Trophoblast cell (in vitro differentiated cells and primary cell): ENCODE measurements around the gene DTD1.

ENCODE experiments used
- DNase-seq, 2 donors: peaks; one replicate each; pipeline ENCODE4 v3.0.0-alpha.2; 2016
- H2AFZ ChIP-seq: 2 replicates; pipeline ENCODE4 v1.6.1; 2013; ENCODE audit warnings: low read length, moderate library complexity, mild to moderate bottlenecking; ENCODE audit not compliant: insufficient read depth, poor library complexity
- H2AK5ac ChIP-seq: 2 replicates; pipeline ENCODE4 v1.6.1; 2013; ENCODE audit warnings: mild to moderate bottlenecking, low read length
- H2BK120ac ChIP-seq: 2 replicates; pipeline ENCODE4 v1.6.1; 2013; ENCODE audit warnings: low read length, mild to moderate bottlenecking, moderate library complexity; ENCODE audit not compliant: insufficient read depth, poor library complexity
- H2BK12ac ChIP-seq: 2 replicates; pipeline ENCODE4 v1.6.1; 2013; ENCODE audit warnings: mild to moderate bottlenecking, low read length, moderate library complexity
- H2BK5ac ChIP-seq: 2 replicates; pipeline ENCODE4 v1.6.1; 2013; ENCODE audit warnings: low read length, low read depth, moderate library complexity, mild to moderate bottlenecking; ENCODE audit not compliant: poor library complexity
- H3K14ac ChIP-seq: 2 replicates; pipeline ENCODE4 v1.6.1; 2013; ENCODE audit warnings: mild to moderate bottlenecking, low read length
- H3K18ac ChIP-seq: 2 replicates; pipeline ENCODE4 v1.6.1; 2013; ENCODE audit warnings: mild to moderate bottlenecking, low read length
- H3K23ac ChIP-seq: 2 replicates; pipeline ENCODE4 v1.6.1; 2013; ENCODE audit warnings: low read length
- H3K27ac ChIP-seq: 2 replicates; pipeline ENCODE4 v1.5.1; 2013; ENCODE audit warnings: low read depth, mild to moderate bottlenecking, inconsistent platforms, low read length, moderate library complexity
- H3K27me3 ChIP-seq: 2 replicates; pipeline ENCODE4 v1.6.1; 2013; ENCODE audit warnings: inconsistent platforms, mild to moderate bottlenecking, low read length, moderate library complexity; ENCODE audit not compliant: insufficient read depth
- H3K36me3 ChIP-seq, 2 experiments: 1 replicate in 1 of 2; 2 replicates in 1 of 2; pipeline ENCODE4 v1.6.1; 2013; ENCODE audit warnings: low read length in 2 of 2, mild to moderate bottlenecking in 2 of 2, moderate library complexity in 1 of 2; ENCODE audit not compliant: insufficient read depth in 2 of 2, control insufficient read depth in 1 of 2
- H3K4ac ChIP-seq: 2 replicates; pipeline ENCODE4 v1.6.1; 2013; ENCODE audit warnings: low read depth, mild to moderate bottlenecking, low read length, moderate library complexity
- H3K4me1 ChIP-seq, 2 experiments: 1 replicate in 1 of 2; 2 replicates in 1 of 2; pipeline ENCODE4 v1.6.1; 2013; ENCODE audit warnings: low read length in 2 of 2, mild to moderate bottlenecking in 2 of 2, moderate library complexity in 1 of 2; ENCODE audit not compliant: insufficient read depth in 2 of 2, control insufficient read depth in 1 of 2
- H3K4me2 ChIP-seq: 2 replicates; pipeline ENCODE4 v1.6.1; 2013; ENCODE audit warnings: inconsistent platforms, mild to moderate bottlenecking, low read length, moderate library complexity
- H3K4me3 ChIP-seq: 2 replicates; pipeline ENCODE4 v1.5.1; 2013; ENCODE audit warnings: mild to moderate bottlenecking, low read depth, low read length, inconsistent platforms
- H3K79me1 ChIP-seq: one replicate; pipeline ENCODE4 v1.6.1; 2013; ENCODE audit warnings: low read length
- H3K79me2 ChIP-seq: 2 replicates; pipeline ENCODE4 v1.6.1; 2013; ENCODE audit warnings: low read length, mild to moderate bottlenecking; ENCODE audit not compliant: control insufficient read depth, insufficient read depth, poor library complexity
- H3K9ac ChIP-seq: 2 replicates; pipeline ENCODE4 v1.6.1; 2013; ENCODE audit warnings: mild to moderate bottlenecking, low read length
- H3K9me3 ChIP-seq: 2 replicates; pipeline ENCODE4 v1.6.1; 2013; ENCODE audit warnings: low read depth, mild to moderate bottlenecking, control low read depth, inconsistent platforms, low read length; ENCODE audit not compliant: insufficient read depth
- H4K12ac ChIP-seq: 2 replicates; pipeline ENCODE4 v1.6.1; 2013; ENCODE audit warnings: low read depth, mild to moderate bottlenecking, low read length, moderate library complexity
- H4K8ac ChIP-seq: 2 replicates; pipeline ENCODE4 v1.6.1; 2013; ENCODE audit warnings: low read depth, mild to moderate bottlenecking, low read length, moderate library complexity
- H4K91ac ChIP-seq: one replicate; pipeline ENCODE4 v1.6.1; 2013; ENCODE audit warnings: low read depth, mild to moderate bottlenecking, low read length, moderate library complexity
- WGBS: extraction: QIAGEN DNeasy Blood & Tissue Kit; methylation state at CpG from one replicate; pipeline ENCODE4 v1.1.7; 2013; ENCODE audit warnings: missing lambda C conversion rate; ENCODE audit not compliant: insufficient read length, insufficient coverage; ENCODE audit errors: extremely low coverage; 5-methylcytosine and 5-hydroxymethylcytosine counted together

DTD1 gene

DNA sequence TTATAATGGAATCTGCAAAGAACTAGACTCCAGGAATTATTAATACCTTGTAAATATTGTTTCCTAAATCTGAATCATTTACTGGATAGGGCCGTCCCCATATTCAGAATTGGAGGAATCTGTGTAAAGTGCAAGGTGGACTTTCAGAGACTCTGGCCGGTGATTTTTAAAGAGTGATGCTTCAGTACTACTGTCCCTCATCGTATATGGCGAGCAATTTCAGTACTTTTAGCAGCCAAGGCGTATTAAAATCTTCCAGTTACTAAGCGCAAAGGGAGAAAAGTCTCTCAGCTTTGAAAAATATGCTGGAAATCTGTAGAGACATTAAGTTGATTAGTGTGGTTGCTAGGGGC is 20.1 kb upstream of the DTD1 start:
- peak overlapping the region; percentile 99 for H4K12ac ChIP-seq

DNA sequence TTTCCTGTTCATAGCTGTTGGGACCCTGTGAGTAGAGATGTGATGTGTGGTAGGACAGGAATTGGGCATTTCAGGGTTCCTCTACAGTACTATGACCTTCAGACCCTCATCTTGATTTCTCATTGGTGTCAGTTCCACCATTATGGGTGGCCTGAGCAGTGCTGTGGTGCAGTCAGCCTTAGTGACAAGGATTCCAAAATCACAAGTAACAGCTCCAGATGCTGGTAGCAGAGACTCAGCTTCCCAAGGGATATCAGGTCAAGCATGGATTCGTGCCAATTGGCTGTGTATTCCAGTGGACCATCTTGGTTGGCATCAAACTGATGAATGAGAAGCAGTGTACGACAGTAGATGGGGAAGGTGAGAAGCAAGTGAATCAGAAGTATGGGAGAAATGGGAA is 16.8 kb upstream of the DTD1 start:
- Histone ChIP-seq H3K9me3 (no peaks in the 10 kb centered on the region), H3K79me1 (peaks cover 4% of the 10 kb centered on the region), H2BK120ac (no peak overlapping the region), H3K27me3 (no peaks in the 10 kb centered on the region), H4K8ac (no peak overlapping the region), H3K4ac (no peak overlapping the region), H4K12ac (no peak overlapping the region), H3K23ac (no peak overlapping the region), H3K79me2 (peaks cover 5% of the 10 kb centered on the region), H3K4me1 (peaks cover 0 to 2% of the 10 kb centered on the region in 2 experiments), H2AK5ac (no peak overlapping the region), H3K4me2 (no peak overlapping the region), H3K4me3 (no peak overlapping the region), H3K27ac (no peak overlapping the region), H3K9ac (no peak overlapping the region), H2AFZ (no peak overlapping the region), H3K14ac (no peak overlapping the region), H3K36me3 (peaks cover 4 to 13% of the 10 kb centered on the region in 2 experiments), H4K91ac (no peak overlapping the region), H3K18ac (no peak overlapping the region), H2BK5ac (no peak overlapping the region), H2BK12ac (no peak overlapping the region)
- no CpG with 5 or more reads among the region's 2 CpGs for WGBS
- DNase-seq: no peak

More for the DNA sequence above, 20.1 kb upstream of the DTD1 start:
- H3K23ac ChIP-seq: no peak overlapping the region
- H3K9ac ChIP-seq: peak overlapping the region; percentile 68
- H3K27ac ChIP-seq: no peak overlapping the region
- peaks cover 5% of the 10 kb centered on the region for H3K79me2 ChIP-seq
- peak overlapping the region; percentile 92 for H3K4me2 ChIP-seq
- peak overlapping the region; percentile 89 for H3K4ac ChIP-seq
- no peak overlapping the region for H2AK5ac ChIP-seq
- H3K36me3 ChIP-seq: peaks cover 5 to 14% of the 10 kb centered on the region in 2 experiments
- H4K91ac ChIP-seq: peak overlapping the region; percentile 97
- H3K4me1 ChIP-seq: peaks cover 0 to 2% of the 10 kb centered on the region in 2 experiments
- no peak overlapping the region for H2AFZ ChIP-seq
- H3K9me3 ChIP-seq: no peaks in the 10 kb centered on the region
- peak overlapping the region; percentile 60 for H4K8ac ChIP-seq
- H3K14ac ChIP-seq: no peak overlapping the region
- peak overlapping the region; percentile 92 for H3K4me3 ChIP-seq
- H3K79me1 ChIP-seq: peaks cover 4% of the 10 kb centered on the region
- WGBS: no CpG with 5 or more reads among the region's 6 CpGs
- no peak overlapping the region for H2BK12ac ChIP-seq
- H3K27me3 ChIP-seq: no peaks in the 10 kb centered on the region
- H2BK120ac ChIP-seq: no peak overlapping the region
- no peak overlapping the region for H2BK5ac ChIP-seq
- no peak overlapping the region for H3K18ac ChIP-seq
- DNase-seq: no peak

DNA sequence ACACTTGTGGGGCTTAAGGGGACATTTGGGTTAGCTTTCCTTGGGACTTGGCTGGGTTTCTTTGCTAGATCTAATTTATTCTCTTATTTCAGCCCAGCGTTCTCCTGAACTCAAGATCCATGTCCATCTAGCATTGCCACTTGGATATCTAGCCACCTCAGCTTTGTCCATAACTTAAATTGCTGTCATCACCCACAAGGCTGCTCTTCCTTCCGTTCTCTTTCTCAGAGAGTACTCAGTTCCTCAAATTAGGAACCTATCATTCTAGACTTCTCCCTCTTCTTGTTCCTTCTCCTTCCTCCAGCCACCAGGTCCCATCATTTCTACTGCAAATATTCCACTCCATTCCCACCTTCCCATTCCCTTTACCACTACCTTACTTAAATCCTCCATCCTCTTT is 16.3 kb upstream of the DTD1 start:
- Histone ChIP-seq H2BK120ac (no peak overlapping the region), H4K91ac (no peak overlapping the region), H3K9me3 (no peaks in the 10 kb centered on the region), H3K79me2 (peaks cover 5% of the 10 kb centered on the region), H3K27ac (no peak overlapping the region), H2BK12ac (no peak overlapping the region), H3K79me1 (peaks cover 4% of the 10 kb centered on the region), H4K8ac (no peak overlapping the region), H2AK5ac (no peak overlapping the region), H3K4me2 (no peak overlapping the region), H3K9ac (no peak overlapping the region), H3K14ac (no peak overlapping the region), H3K4ac (no peak overlapping the region), H3K18ac (no peak overlapping the region), H3K36me3 (peaks cover 4 to 13% of the 10 kb centered on the region in 2 experiments), H3K27me3 (no peaks in the 10 kb centered on the region), H3K4me3 (no peak overlapping the region), H3K4me1 (peaks cover 0 to 2% of the 10 kb centered on the region in 2 experiments), H3K23ac (no peak overlapping the region), H2AFZ (no peak overlapping the region), H4K12ac (no peak overlapping the region), H2BK5ac (no peak overlapping the region)
- DNase-seq: no peak
- WGBS: no CpG with 5 or more reads among the region's 2 CpGs

DNA sequence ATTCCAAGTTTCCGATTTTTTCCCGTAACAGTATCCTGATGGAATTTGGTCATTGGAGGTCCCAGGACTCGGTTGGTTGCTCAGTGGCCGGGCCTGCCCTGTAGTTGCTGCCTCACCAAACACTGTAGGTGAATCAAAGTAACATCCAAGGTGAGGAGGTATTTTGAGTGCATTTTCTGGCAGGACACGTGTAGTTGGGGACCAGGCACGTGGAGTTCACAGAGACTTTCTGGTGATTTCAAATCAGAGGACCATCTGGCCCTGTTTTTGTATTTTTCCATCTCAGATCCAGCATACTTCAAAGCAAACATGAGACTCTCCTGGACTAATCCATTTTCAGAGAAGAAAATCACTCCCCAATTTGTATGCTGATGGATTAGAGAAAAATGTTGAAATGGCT is 9.9 kb upstream of the DTD1 start:
- no peaks in the 10 kb centered on the region for H3K27me3 ChIP-seq
- H3K4me3 ChIP-seq: no peak overlapping the region
- no peak overlapping the region for H3K23ac ChIP-seq
- WGBS: no CpG with 5 or more reads among the region's 6 CpGs
- H3K14ac ChIP-seq: no peak overlapping the region
- H2AFZ ChIP-seq: no peak overlapping the region
- no peaks in the 10 kb centered on the region for H3K79me1 ChIP-seq
- H3K27ac ChIP-seq: no peak overlapping the region
- no peak for DNase-seq
- H4K12ac ChIP-seq: no peak overlapping the region
- H3K18ac ChIP-seq: no peak overlapping the region
- no peak overlapping the region for H4K8ac ChIP-seq
- H3K9me3 ChIP-seq: no peaks in the 10 kb centered on the region
- no peak overlapping the region for H3K4me2 ChIP-seq
- H3K4me1 ChIP-seq: no peaks in the 10 kb centered on the region
- no peaks in the 10 kb centered on the region for H3K36me3 ChIP-seq
- no peak overlapping the region for H2BK5ac ChIP-seq
- H3K79me2 ChIP-seq: no peaks in the 10 kb centered on the region
- H4K91ac ChIP-seq: no peak overlapping the region
- no peak overlapping the region for H3K4ac ChIP-seq
- H2BK12ac ChIP-seq: no peak overlapping the region
- H3K9ac ChIP-seq: no peak overlapping the region
- H2BK120ac ChIP-seq: no peak overlapping the region
- no peak overlapping the region for H2AK5ac ChIP-seq
